OCI-LY7 (cell line): ENCODE measurements around the gene SCAMP3. TPM values are rescaled to one million over a fixed set of nuclear protein-coding genes. Genes with fewer than 3 reads are reported as not detected.
"Not testable (repeated sequence)": the region's sequence is repeated elsewhere in the genome, so short reads cannot be mapped to it uniquely, and the experiment has no call there.

Source experiments
- BruUV-seq: library from RNA; stranded (reverse); fragments of 400-500 nt; replicated peaks from 2 replicates; lab custom pipeline; 2021; lab: Mats Ljungman, UMichigan
- CTCF ChIA-PET: fragments of 300-600 bp; sonication (Branson Sonifier 250); formaldehyde crosslinking; loops from one replicate; lab custom pipeline; 2022; ENCODE audit warnings: antibody characterized with exemption; ENCODE audit not compliant: unreplicated experiment; lab: Charles Lee
- POLR2A ChIA-PET: fragments of 300-600 bp; sonication (Branson Sonifier 250); formaldehyde crosslinking; loops from one replicate; lab custom pipeline; 2022; ENCODE audit warnings: antibody characterized with exemption; lab: Charles Lee
- DNase-seq: peaks from one replicate; pipeline ENCODE4 v3.0.0-alpha.2; 2015; ENCODE audit warnings: low spot score
- H2AFZ ChIP-seq: fragments of 200-600 bp; sonication (generic), shearing (Covaris generic); 2 replicates; pipeline ENCODE4 v1.6.1; 2014; ENCODE audit warnings: mild to moderate bottlenecking, antibody characterized with exemption, low read length, moderate library complexity
- H3K27ac ChIP-seq: fragments of 200-600 bp; sonication (generic); 2 replicates; pipeline ENCODE4 v1.5.1; 2014; ENCODE audit warnings: mixed run types, low read depth, mild to moderate bottlenecking, moderate library complexity, low read length, inconsistent platforms; ENCODE audit not compliant: poor library complexity, severe bottlenecking
- H3K36me3 ChIP-seq: fragments of 200-600 bp; sonication (generic); 2 replicates; pipeline ENCODE4 v1.6.1; 2014; ENCODE audit warnings: mild to moderate bottlenecking, antibody characterized with exemption, low read length, moderate library complexity, mixed read lengths; ENCODE audit not compliant: insufficient read depth
- H3K4me1 ChIP-seq: fragments of 200-600 bp; sonication (generic); 2 replicates; pipeline ENCODE4 v1.5.1; 2014; ENCODE audit warnings: mild to moderate bottlenecking, low read length; ENCODE audit not compliant: insufficient read depth, poor library complexity, severe bottlenecking
- H3K4me2 ChIP-seq: fragments of 200-600 bp; sonication (generic); 2 replicates; pipeline ENCODE4 v1.6.1; 2014; ENCODE audit warnings: mild to moderate bottlenecking, low read length
- H3K4me3 ChIP-seq: fragments of 200-600 bp; sonication (generic); 2 replicates; pipeline ENCODE4 v1.5.1; 2014; ENCODE audit warnings: mild to moderate bottlenecking, low read depth, low read length; ENCODE audit not compliant: poor library complexity, severe bottlenecking
- H3K79me2 ChIP-seq: fragments of 200-600 bp; sonication (generic); 2 replicates; pipeline ENCODE4 v1.6.1; 2016; ENCODE audit warnings: low read depth, mild to moderate bottlenecking, low read length, moderate library complexity, mixed read lengths; ENCODE audit not compliant: insufficient read depth
- H3K9me2 ChIP-seq: fragments of 200-600 bp; sonication (generic); 2 replicates; pipeline ENCODE4 v1.6.1; 2016; ENCODE audit warnings: mild to moderate bottlenecking, low read length, mixed read lengths; ENCODE audit not compliant: insufficient read depth
- H3K9me3 ChIP-seq: fragments of 200-600 bp; sonication (generic); 2 replicates; pipeline ENCODE4 v1.6.1; 2014; ENCODE audit warnings: mild to moderate bottlenecking, mixed run types, low read length, mixed read lengths
- H4K20me1 ChIP-seq: fragments of 200-600 bp; sonication (generic); 2 replicates; pipeline ENCODE4 v1.6.1; 2014; ENCODE audit warnings: mild to moderate bottlenecking, antibody characterized with exemption, low read length, moderate library complexity, mixed read lengths; ENCODE audit not compliant: insufficient read depth
- EZH2phosphoT487 ChIP-seq: fragments of 200-600 bp; sonication (generic); IDR thresholded peaks from 2 replicates; pipeline ENCODE4 v1.6.1; 2018; ENCODE audit warnings: low read depth, borderline replicate concordance, mild to moderate bottlenecking, mixed run types, antibody characterized with exemption, low read length, moderate library complexity, mixed read lengths
- intact Hi-C: fragments of 100-400 bp; cut with micrococcal nuclease; formaldehyde crosslinking; loops from one replicate; pipeline ENCODE4 v1.10.0; 2022; ENCODE audit not compliant: unreplicated experiment
- total RNA-seq, 2 experiments: library from RNA; depleted of rRNA in 1 of 2; stranded (reverse); fragments of >200 nt in 1 of 2; shearing (Covaris generic) in 1 of 2; gene quantifications; 2 replicates each; pipeline ENCODE4 v1.2.3, GENCODE V29; 2014 to 2022
- TF ChIP-seq, protein P1 (sequence below): fragments of 200-600 bp; sonication (generic); conservative IDR thresholded peaks from 2 replicates; pipeline ENCODE4 v1.5.1; 2014; ENCODE audit warnings: mild to moderate bottlenecking, antibody characterized with exemption, low read length, moderate library complexity, mixed read lengths

Gene SCAMP3
- total RNA-seq, 2 experiments from 2014 or later = 58.3 to 74.7 TPM

DNA sequence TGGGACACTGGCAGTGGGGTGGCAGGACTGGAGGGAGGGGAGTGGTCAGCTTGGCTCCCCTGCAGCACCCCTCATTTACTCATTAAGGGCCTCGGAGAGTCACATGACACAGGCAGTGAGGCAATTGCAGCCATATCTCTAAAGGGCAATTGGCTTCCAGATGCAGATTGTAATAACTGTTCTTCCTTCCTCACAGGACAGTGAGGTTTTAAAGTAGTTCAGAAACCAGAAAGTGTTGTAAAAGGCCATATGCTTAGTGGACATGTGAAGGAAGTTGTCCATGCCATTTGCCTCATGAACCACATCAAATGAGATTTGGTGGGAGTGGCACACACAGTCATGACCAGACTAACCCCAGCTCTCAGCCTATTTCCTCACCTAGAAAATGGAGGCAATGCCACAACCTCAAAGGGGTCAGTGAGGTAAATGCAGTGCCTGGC, 42.5 kb downstream of the SCAMP3 start:
- ChIA-PET CTCF (no interaction called here), POLR2A (interaction anchor here (2.0 kb wide), 1 partner anchor 10 kb away, joined by 9 read pairs; no protein-coding TSS in a partner anchor)
- Histone ChIP-seq H3K4me2 (peak overlapping the region; percentile 39), H3K27ac (peak overlapping the region; percentile 35), H2AFZ (peak overlapping the region; percentile 56), H3K79me2 (no peaks in the 10 kb centered on the region; the same call in 1 of the 2 replicates), H3K9me3 (no peaks in the 10 kb centered on the region), H3K4me1 (peaks cover 42% of the 10 kb centered on the region), H3K4me3 (no peak overlapping the region), H3K9me2 (no peaks in the 10 kb centered on the region), H3K36me3 (0 out of 2 replicates have a peak, but pooled peaks cover 5% of the 10 kb centered on the region), H4K20me1 (no peaks in the 10 kb centered on the region)
- peak; percentile 51 for DNase-seq
- intact Hi-C loops = no loop called here
- BruUV-seq = no TSS peak
- TF ChIP-seq, protein P1, sequence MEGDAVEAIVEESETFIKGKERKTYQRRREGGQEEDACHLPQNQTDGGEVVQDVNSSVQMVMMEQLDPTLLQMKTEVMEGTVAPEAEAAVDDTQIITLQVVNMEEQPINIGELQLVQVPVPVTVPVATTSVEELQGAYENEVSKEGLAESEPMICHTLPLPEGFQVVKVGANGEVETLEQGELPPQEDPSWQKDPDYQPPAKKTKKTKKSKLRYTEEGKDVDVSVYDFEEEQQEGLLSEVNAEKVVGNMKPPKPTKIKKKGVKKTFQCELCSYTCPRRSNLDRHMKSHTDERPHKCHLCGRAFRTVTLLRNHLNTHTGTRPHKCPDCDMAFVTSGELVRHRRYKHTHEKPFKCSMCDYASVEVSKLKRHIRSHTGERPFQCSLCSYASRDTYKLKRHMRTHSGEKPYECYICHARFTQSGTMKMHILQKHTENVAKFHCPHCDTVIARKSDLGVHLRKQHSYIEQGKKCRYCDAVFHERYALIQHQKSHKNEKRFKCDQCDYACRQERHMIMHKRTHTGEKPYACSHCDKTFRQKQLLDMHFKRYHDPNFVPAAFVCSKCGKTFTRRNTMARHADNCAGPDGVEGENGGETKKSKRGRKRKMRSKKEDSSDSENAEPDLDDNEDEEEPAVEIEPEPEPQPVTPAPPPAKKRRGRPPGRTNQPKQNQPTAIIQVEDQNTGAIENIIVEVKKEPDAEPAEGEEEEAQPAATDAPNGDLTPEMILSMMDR = no peak
- no peak for TF ChIP-seq EZH2phosphoT487

DNA sequence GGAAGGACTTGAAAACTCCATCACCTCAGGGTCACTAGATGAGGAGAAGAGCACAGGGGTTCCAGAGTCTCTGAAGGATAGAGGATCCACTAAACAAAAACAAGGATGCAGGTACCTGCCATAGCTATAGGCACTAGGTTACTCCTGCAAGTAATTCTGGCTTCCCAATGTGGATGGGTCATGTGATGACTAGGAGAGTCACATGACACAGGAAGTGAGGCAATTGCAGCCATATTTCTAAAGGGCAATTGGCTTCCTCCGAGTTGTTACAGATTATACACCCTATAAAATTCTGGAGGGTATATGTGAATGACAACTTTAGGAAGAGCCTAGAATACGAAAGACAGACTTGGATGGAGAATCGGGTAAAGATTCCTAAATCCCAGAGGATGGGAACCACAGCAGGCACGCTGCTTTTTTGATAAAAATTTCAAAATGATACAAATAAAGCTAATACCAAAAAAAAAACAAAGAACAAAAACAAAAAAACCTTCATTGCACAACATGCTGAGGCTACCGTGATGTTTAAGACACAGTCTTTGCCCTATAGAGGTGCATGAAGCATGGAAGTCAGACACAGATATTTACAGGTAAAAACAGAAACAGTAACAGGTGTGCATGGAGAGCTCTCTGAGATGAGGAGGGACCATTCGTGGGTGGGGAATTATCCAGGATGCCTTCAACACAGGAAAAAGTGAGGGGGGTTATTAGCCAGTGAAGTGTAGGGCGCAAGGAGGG, 43.1 kb downstream of the SCAMP3 start:
- Histone ChIP-seq H3K4me2 (peak overlapping the region; percentile 39), H3K79me2 (no peaks in the 10 kb centered on the region; the same call in 1 of the 2 replicates), H4K20me1 (no peaks in the 10 kb centered on the region), H3K9me2 (no peaks in the 10 kb centered on the region), H3K36me3 (0 out of 2 replicates have a peak, but pooled peaks cover 5% of the 10 kb centered on the region), H3K27ac (peak overlapping the region; percentile 35), H2AFZ (peak overlapping the region; percentile 56), H3K4me1 (peaks cover 36% of the 10 kb centered on the region), H3K9me3 (no peaks in the 10 kb centered on the region), H3K4me3 (peak overlapping the region; percentile 4)
- POLR2A ChIA-PET = interaction anchor here (2.0 kb wide), 1 partner anchor 10 kb away, joined by 9 read pairs; no protein-coding TSS in a partner anchor
- no peak for TF ChIP-seq EZH2phosphoT487
- TF ChIP-seq, protein P1 = no peak
- DNase-seq = peak; percentile 73
- CTCF ChIA-PET = no interaction called here
- BruUV-seq = no TSS peak
- intact Hi-C loops = no loop called here

DNA sequence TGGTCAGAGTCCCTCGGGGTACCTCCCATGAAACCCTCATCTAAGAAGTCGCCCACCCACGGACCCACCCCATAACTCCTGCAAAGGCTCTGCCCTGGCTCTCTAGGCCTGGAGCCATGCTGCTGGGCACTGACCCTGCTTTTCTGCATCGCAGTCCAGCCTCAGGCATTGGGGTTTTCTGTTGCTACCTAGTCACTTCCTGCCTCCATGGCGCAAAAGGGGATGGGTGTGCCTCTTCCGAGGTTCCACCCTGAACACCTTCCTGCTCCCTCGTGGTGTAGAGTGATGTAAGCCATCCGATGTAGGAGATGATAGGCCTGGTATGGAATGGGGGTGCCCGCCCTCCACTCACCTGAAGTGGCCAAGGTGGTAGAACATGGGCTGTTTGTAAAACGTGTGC, 47.5 kb downstream of the SCAMP3 start:
- H3K4me2 ChIP-seq, H4K20me1 ChIP-seq, H3K4me3 ChIP-seq, POLR2A ChIA-PET, H3K9me3 ChIP-seq, intact Hi-C loops, H3K9me2 ChIP-seq, H2AFZ ChIP-seq, H3K79me2 ChIP-seq, BruUV-seq, H3K36me3 ChIP-seq, H3K27ac ChIP-seq, DNase-seq, CTCF ChIA-PET: not testable (repeated sequence)
- H3K4me1 ChIP-seq = peaks cover 20% of the 10 kb centered on the region

DNA sequence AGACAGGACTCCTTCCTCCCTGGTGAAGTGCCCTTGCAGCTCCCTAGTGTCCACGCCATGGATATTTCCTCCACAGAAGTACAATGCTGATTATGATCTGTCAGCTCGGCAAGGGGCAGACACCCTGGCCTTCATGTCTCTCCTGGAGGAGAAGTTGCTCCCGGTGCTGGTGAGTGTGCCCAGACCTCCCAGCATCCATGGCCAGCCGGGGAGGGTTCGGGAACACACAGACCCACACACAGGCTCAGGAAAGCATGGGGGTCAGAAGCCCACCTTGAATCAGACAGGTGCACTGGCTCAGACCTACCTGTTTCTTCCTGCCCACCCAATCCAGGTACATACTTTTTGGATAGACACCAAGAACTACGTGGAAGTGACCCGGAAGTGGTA, 50.1 kb downstream of the SCAMP3 start:
- intact Hi-C loops, POLR2A ChIA-PET, DNase-seq, H2AFZ ChIP-seq, H3K36me3 ChIP-seq, H3K4me2 ChIP-seq, H3K79me2 ChIP-seq, BruUV-seq, CTCF ChIA-PET, H4K20me1 ChIP-seq, H3K4me3 ChIP-seq, H3K9me3 ChIP-seq, H3K27ac ChIP-seq, H3K9me2 ChIP-seq: not testable (repeated sequence)
- peaks cover 26% of the 10 kb centered on the region for H3K4me1 ChIP-seq
